NT2/D1 (cell line): ENCODE results near the gene ELMOD3.

Experiments
- SUZ12 ChIP-seq: IDR thresholded peaks from 2 replicates; pipeline ENCODE4 v1.6.1; 2011; ENCODE audit not compliant: insufficient read length, insufficient read depth; ENCODE audit errors: extremely low read depth
- YY1 ChIP-seq: IDR thresholded peaks from 2 replicates; pipeline ENCODE4 v1.6.1; 2011; ENCODE audit not compliant: insufficient read length, insufficient read depth
- ZNF274 ChIP-seq: IDR thresholded peaks from 2 replicates; pipeline ENCODE4 v1.6.1; 2011; ENCODE audit warnings: mild to moderate bottlenecking, low read depth, low read length

DNA sequence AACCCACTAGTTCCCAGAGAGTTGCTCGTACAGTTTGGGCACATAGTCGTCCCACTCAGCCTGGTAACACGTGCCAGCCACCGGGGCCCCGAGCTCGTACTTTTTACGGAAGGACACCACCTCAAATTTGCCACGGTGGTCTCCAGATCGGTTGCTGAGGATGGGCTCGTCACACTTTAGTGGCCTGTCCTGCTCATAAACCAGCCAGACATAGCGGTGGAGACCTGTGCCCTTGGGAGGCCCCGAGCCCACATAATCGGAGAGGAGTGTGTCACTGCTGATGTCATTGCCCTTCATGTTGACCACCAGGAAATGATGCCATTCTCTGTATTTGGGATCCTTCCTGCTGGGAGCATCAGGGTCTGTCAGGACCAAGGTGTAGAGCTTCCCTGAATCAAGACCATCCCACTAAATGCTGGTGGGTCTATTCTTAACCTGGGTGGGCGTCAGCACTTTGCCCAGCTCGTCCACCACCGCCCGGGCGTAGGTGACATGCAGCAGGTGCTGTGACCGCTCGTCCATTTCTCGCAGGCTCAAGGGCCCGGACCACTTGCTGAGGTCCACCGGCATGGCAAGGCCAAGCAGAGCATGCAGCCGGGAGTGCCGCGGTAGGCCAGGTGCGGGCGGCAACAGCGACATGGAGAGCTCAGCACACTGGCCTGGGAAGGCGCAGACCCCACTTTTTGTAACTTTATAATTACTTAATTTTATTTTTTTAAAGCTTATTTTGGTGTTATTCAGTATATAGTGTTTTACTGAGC lies 13.1 kb upstream of the ELMOD3 start:
- TF ChIP-seq YY1 (no peak), ZNF274 (no peak), SUZ12 (no peak)
